GM21381 (cell line): ENCODE results near the gene TSEN2.
"Not testable (repeated sequence)": the region's sequence is repeated elsewhere in the genome, so short reads cannot be mapped to it uniquely, and the experiment has no call there.

Experiments used
- ATAC-seq: cut with Tn5 transposase; IDR thresholded peaks from one replicate; pipeline ENCODE4 v1.9.1; 2021; ENCODE audit warnings: mild to moderate bottlenecking, moderate library complexity; ENCODE audit not compliant: unreplicated experiment

TSEN2 gene

DNA sequence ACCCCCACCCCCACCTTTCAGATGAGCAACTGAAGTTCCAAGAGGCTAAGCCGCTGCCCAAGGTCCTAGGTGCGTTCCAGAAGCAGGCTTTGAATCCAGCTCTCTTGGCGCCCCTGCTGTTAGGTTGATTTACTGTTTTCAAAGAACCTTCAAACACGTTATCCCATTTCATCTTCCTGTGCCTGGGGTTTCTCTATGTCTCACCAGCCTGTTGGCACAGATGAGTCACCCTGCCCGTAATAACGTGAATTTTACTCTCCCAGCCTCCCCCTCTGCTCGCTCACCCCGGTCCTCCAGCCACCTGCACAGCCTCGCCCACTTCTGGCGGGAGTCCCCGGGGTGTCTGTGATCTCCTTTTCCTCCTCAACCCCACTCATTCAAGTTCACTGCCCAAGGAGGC is 13.0 kb upstream of the TSEN2 start:
- no peak for ATAC-seq

DNA sequence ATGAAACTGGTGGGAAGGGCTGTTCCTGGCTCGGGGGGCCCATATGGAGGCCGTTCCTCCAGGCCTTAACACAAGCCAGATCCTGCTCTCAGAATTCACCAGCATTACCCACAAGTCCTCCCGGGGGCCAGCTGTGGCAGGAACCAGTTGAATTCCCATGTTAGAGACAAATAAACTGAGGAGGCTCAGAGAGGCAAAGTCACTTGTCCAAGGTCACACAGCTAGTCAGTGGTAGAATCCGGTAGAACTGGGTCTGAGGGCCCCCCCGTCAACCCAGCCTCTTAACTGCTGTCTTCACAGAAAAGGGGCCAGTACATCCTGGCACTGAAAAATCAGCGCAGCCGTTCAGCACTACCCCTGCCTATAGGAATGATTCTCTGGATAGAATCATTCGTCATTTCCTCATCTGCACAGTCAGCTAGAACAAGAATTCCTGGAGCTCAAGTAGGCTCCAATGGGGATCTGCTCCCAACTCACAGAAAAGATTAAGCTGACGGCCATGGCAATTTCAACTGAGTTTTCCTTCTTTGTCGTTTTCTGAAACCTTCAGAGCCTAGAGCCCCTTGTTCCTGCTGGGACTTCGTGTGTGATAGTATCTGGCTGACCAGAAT is 12.2 kb upstream of the TSEN2 start:
- no peak for ATAC-seq

DNA sequence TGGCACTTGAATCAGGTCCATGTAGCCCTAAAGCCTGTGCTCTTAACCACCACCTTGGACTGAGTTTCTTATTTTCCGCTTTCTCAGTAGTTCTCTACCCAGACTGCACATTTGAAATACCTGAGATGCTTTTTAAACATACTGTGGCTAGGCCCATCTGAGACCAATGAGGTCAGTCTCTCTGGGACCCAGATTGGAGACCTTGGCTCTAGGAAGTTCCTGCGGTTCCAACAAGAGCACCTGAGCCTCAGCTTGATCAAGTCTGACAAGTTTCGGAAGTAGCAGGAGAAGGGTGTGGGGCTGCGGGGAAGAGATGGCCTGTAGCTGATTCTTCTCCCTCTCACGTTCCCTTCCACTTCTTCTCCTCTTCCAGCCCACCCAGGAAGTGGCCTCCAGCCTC is 11.5 kb upstream of the TSEN2 start:
- no peak for ATAC-seq

DNA sequence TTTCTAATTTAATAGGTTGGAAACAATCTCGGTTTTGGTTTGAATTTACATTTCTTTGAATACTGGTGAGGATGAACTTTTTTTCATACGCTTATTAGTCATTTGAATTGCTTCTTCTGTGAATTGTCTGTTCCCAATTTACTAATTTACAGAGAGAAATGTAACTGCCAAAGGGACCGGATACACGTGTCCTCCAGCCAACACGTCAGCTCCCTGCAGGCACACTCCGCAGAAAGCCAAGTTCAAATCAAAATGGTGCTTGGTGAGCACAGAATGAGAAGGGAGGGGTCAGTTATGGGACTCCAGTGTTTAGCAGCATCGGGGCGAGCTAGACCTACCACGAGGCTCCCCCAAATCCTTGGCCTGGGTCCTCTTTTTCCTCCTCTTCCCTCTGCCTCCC is 10.8 kb upstream of the TSEN2 start:
- ATAC-seq = no peak

DNA sequence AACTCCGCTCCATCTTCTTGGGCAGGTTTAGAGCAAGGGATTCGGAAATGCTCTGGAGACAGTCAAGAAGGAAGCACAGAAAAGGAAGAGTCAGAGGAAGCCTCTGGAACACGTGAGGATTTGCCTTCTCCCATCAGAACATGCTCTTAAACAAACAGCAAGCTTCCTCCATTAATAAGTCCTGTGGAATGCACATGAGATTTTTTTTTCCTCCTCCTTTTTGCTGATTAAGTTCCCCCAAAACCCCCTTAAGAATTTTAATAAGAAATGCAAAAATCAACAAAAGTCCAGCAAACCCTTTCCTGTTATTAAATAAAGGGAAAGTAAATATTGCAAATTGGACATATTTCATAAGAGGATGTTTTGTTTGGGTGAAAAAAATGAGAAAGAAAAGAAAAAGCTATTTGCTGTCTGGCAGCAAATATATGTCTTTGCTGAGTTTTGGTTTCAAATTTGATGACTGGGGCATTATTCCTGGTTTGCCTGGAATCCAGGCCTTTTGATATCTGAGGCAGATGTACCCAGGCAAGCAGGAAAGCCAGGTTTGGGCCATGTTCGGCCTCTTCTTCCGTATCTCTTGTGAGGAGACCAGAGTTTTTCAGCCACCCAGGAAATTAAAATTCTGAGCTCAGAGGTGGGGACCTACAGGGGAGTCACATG is 7.9 kb upstream of the TSEN2 start:
- ATAC-seq = no peak

DNA sequence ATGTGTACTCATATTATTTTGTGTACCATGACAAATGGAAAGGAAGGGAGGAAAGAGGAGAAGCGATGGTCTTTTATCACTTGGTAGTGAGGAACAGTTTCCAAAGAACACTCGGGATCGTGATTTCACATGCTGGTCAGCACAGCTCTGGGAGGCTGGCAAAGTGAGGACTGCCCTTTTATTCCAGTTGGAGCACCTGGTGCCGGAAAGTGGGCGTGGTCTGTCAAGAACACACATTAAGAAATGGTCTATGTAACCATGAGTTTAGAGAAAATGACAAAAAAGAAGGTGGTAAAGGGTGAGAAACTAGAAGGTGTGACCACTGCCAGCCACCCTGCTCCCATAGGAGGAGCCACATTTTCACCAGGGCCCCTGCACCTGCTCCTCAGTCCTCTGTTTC is 7.0 kb upstream of the TSEN2 start:
- ATAC-seq = no peak

DNA sequence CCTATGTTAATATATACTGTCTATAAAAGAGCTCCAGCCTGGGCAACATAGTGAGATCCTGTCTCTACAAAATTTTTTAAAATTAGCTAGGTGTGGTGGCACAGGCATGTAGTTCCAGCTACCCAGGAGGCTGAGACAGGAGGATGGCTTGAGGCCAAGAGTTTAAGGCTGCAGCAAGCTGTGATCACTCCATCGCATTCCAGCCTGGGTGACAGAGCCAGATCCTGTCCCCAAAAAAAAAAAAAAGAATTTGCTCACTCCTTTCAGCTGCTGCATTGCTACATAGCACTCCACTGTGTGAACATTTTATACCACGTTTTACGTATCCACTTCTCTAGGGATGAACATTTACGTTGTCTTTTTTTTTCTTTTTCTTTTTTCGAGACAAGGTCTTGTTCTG is 6.0 kb upstream of the TSEN2 start:
- no peak for ATAC-seq

DNA sequence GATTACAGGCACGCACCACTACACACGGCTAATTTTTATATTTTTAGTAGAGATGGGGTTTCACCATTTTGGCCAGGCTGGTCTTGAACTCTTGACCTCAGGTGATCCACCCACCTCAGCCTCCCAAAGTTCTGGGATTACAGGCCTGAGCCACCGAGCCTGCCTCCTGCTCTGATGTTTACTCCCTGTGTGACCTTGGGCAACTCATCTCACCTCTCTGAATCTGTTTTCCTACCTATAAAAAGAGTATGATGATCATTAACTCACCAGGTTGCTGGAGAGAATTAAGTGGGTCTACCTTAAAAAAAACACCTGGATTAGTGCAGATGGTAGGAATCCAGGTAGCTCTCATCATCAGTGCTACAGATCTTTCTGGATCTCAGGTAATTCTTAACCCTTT is 5.1 kb upstream of the TSEN2 start:
- not testable (repeated sequence) for ATAC-seq

DNA sequence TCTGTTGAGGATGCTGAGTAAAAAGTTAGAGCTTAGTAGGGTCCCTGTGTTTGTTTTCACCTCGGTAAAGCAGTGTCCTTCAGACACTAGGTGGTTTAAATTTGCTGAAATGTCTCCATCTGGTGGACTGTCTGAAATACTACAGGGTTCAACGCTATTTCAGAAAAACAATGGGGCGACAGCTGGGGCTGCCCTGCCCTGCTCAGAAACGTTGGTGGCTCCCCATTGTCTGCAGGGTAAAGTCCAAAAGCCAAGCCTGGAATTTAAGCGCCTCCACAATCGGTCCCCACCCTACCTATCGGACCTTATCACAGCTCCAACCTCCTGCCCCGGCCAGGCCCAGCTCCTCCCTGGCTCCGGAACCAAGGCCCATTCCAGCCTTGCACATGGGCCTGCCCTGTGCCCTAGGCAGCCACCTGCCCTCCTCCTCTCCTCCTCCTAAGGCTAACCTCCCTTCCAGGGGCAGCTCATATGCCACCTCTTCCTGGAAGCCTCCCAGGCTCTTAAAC is 4.3 kb upstream of the TSEN2 start:
- ATAC-seq = no peak

DNA sequence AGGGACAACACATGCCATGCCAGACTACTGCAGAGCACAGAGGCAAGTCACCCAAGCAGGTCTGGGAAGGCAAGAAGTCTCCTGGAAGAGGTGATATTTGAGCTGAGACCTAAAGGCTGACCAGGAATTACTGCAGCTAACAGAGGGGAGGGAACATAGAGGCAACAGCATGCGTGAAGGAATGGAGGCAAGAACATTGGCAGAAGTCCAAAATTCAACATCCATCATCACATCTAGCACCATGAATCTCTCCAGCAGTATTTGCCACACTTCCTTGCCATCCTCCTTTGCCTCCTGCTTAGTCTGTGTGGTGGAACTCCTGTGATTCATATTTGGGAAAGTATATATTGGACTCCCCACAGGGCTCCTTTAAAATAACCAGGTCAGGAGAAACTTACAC is 870 bp upstream of the TSEN2 start:
- ATAC-seq = no peak

DNA sequence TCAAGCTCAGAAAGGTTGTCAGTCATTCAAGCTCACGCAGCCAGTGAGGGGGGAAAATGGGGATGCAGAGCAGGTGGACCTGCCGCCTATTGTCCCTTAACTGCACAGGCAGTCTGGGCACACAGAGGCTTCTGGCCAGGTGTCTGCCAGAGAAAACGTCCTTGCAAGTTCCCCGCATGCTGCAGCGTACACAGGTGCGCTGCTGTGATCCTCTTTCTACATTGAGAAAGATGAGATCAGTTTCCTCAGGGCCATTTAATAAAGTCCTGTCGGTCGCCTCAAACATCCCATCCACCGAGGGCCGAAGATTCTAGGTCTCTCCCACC is 445 bp upstream of the TSEN2 start:
- ATAC-seq = no peak

DNA sequence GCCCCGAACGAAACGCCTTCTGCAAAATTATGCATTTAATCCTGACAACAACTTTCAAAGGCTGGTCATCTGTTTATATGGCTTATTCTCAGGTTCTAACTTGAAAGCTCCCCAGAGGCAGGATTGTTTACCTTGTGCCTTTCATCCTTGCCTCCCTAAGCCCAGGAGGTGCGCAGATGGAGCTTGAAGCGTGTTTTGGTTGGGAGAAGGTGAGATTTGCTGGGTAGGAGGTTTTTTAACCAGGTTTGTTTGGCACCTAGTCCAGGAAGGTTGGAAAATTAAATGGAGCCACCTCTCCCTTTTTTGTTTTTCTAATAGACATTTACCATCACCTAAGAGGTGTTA is 675 bp downstream of the TSEN2 start:
- ATAC-seq = no peak

DNA sequence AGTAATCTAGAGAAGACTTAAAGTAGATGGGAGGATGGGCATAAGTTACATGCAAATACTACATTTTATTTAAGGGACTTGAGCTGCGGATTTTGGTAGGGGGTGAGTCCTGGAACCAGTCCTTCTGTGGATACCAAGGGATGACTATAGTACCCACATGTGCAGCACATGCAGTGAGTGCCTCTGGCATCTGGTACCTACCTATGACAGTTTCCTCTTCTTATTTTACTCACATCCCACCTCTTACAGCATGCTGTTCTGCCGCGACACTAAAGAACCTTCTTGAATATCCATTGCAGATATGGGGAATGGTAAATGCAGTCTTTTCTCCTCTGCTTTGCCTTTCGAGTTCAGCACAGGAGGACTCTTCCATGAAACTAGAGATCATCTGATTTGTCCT is 1.7 kb downstream of the TSEN2 start:
- no peak for ATAC-seq

DNA sequence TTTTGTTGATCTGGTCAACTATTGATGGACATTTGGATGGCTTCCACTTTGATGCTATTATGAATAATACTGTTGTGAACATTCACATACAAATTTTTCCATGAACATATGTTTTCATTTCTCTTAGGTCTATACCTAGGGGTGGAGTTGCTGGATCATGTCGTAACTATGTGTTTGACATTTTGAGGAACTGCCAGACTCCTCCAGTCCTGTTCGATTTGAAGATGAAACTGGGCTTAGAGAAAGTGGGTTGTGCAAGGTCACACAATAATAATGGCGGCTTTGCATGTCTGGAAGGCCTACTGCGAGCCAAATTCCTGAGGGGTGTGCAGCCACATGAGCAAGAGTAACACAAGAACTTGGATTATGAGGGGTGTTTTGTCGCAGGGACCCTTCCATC is 2.6 kb downstream of the TSEN2 start:
- no peak for ATAC-seq

DNA sequence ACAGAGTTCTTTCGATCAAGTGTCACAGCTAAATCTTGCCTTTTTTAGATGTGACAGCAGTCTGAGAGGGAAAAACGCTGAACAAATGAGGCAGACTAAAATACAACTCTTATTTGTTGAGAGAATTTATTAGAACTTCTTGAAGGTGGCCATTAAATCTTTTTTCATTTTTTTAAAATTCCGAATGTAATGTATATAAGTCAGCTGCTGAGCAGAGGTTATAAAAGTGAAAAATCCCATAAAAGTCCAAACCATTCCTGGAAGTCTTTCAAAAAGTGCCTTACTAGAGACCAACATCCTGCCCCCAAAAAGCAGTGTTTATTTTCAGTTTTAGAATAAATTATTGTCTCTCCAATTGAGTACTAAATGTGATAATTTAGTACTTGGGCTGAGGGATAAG is 3.1 kb downstream of the TSEN2 start:
- no peak for ATAC-seq

DNA sequence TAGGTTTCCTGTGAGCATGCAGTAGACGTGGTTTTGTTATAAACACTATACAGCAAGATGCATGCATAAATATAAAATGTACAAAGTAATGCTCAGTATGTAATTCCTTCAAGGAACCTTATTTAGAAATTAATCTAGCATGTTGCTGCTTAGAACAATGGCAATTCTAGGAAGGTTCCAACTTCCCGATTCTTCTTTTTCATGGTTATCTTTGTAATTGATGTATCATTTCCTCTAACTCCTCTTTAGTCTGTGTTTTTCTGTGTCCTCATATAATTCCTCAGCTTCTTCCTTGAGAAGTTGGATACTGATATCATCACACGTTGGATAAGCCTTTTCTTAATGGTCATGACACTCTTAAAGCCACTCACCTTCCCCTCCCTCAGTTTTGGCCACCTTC is 3.5 kb downstream of the TSEN2 start:
- ATAC-seq = no peak

DNA sequence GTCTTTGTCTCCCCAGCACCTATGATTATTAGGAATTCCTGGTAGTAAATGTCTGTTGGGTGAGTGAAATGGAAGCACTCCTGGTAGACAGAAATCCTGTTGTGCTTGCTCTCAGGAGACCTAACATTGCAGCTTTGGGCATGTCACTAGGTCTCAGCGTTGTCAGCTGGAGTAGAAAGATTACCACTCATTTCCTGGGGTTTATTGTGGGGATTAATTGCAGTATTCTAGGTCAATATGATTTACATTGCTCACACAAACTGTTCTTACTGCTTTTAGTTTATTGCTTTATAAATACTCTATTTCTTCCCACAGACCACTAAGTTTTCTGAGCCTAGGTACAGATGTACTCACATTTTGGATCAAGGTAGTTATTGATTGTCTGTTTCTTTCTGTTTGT is 5.1 kb downstream of the TSEN2 start:
- no peak for ATAC-seq

DNA sequence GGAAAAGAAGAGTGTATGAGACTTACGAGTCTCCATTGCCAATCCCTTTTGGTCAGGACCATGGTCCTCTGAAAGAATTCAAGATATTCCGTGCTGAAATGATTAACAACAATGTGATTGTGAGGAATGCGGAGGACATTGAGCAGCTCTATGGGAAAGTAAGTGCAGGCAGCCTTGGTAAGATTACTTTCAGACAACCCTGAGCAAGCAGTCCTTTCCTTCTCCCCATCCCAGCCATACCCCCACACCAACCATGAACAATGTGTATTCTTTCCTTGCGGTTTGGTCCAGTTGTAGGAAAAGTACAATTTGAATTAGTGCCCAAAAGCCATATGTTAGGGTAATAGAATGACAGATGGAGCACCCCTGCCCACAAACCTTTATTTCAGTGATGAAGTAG is 5.6 kb downstream of the TSEN2 start:
- ATAC-seq = no peak

DNA sequence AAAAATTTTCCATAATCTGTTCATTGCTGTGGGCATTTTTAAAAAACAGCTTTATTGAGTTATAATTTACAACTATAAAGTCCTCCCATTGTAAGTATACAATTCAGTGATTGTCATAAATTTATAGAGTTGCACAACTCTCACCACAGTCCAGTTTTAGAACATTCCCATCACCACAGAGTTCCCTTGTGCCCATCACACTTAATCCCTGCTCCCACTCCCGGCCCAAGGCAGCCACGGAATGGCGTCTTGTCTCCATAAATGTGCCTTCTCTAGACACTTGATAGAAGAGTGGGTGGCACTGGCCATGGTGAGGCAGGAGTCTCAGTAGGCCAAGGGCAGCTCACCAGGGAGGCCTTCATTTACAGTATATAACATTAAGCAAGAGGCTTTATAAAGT is 6.3 kb downstream of the TSEN2 start:
- no peak for ATAC-seq

DNA sequence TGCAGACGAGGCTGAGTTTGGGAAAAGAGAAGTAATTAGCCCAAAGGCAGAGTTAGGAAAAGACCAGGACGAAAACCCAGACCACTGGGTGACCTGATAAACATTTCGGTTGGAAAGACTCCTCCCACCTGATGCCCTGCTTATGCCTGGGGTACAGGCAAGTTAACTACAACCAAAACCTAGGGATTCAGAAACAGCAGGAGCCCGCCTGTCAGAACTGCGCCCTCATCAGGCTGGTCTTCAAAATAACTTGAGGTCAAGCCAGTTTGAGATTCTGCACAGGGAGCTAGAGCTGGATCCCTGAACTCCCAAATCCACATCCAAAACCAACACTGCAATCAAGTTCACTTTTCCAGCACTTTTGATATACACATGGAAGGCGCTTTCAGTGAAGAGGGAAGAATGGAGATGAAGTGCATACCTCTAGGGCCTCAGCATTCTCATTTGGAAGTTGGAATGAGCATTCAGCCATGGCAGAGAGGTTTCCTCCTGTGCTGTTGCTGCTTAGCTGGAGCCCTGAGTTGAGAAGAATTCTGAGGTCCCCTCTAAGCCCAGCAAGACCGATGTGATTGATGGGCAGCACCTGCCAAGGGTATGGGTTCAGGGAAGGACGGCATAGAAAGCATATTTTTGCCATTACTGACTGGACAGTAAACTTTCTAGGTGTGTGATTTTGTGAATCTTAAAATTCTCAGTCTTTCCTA is 11.6 kb downstream of the TSEN2 start:
- ATAC-seq = no peak

DNA sequence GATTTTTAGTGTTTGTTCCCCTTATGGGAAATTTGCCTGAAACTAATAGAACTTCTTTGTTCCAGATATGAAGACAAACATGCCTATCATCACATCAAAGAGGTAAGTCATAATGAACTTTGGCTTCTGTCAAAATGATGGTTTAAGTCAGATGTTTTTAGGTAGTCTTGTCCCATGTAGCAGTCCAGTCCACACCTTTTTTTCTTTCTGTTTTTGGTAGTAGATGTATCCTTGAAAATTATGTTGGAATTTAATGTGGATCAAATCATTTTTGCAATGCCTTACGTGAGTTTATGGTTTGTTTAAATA is 12.1 kb downstream of the TSEN2 start:
- no peak for ATAC-seq

DNA sequence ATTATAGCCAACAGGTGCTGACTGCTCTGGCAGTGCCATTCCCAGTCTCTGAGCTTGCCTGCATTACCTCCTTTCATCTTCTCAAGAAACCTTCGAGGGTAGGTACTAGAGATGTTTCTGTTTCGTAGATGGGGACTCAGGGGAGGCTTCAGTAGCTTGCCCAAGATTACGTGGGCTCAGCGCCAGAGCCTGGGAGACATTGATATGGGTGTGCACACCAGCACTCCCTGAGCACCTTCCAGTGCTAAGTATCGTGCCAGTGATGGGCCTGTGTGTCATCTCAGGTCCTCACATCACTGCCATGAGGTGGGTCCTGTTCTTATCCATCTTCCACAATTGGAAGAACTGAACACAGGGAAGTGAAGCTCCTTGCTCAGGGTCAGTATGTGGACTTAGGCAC is 15.2 kb downstream of the TSEN2 start:
- no peak for ATAC-seq
